ENCODE measurements around the gene STOML2.

Gene STOML2

GRCh38 chr9:35075358-35075757 is 27.6 kb downstream of the STOML2 start:
- TF ChIP-seq, protein P1, sequence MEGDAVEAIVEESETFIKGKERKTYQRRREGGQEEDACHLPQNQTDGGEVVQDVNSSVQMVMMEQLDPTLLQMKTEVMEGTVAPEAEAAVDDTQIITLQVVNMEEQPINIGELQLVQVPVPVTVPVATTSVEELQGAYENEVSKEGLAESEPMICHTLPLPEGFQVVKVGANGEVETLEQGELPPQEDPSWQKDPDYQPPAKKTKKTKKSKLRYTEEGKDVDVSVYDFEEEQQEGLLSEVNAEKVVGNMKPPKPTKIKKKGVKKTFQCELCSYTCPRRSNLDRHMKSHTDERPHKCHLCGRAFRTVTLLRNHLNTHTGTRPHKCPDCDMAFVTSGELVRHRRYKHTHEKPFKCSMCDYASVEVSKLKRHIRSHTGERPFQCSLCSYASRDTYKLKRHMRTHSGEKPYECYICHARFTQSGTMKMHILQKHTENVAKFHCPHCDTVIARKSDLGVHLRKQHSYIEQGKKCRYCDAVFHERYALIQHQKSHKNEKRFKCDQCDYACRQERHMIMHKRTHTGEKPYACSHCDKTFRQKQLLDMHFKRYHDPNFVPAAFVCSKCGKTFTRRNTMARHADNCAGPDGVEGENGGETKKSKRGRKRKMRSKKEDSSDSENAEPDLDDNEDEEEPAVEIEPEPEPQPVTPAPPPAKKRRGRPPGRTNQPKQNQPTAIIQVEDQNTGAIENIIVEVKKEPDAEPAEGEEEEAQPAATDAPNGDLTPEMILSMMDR (IDR thresholded peaks at IDR 0.05; ENCODE audit: low read depth, low read length): no peak
- no peak for DNase-seq (ENCODE audit: extremely low read depth, low read depth)

DNA sequence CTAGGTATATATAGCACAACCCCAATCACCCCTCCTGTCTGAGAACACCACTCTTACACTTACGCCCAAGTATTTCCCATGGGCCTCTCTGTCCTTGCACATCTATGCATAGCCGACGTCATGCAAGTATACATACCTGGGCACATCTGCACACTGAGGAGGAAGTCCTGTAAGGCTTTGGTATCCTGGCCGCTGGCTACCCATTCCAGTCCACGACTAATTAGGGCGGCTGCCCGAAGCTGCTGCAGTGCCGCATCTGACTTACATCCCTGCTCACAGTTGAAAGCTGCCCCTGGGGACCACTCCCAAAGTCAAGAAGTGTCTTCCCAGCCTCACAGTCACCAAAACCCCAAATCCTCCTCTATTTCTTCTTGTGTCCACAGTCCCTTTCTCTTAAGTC is 28.1 kb downstream of the STOML2 start:
- TF ChIP-seq, protein P1 (IDR thresholded peaks at IDR 0.05; ENCODE audit: low read depth, low read length): no peak
- no peak for DNase-seq (ENCODE audit: extremely low read depth, low read depth)

GRCh38 chr9:35074141-35074540 is 28.8 kb downstream of the STOML2 start:
- TF ChIP-seq, protein P1 (IDR thresholded peaks at IDR 0.05; ENCODE audit: low read depth, low read length): no peak
- DNase-seq (ENCODE audit: extremely low read depth, low read depth): no peak

GRCh38 chr9:35073279-35073612 is 29.7 kb downstream of the STOML2 start:
- DNase-seq (ENCODE audit: extremely low read depth, low read depth): no peak
- TF ChIP-seq, protein P1 (IDR thresholded peaks at IDR 0.05; ENCODE audit: low read depth, low read length): no peak

DNA sequence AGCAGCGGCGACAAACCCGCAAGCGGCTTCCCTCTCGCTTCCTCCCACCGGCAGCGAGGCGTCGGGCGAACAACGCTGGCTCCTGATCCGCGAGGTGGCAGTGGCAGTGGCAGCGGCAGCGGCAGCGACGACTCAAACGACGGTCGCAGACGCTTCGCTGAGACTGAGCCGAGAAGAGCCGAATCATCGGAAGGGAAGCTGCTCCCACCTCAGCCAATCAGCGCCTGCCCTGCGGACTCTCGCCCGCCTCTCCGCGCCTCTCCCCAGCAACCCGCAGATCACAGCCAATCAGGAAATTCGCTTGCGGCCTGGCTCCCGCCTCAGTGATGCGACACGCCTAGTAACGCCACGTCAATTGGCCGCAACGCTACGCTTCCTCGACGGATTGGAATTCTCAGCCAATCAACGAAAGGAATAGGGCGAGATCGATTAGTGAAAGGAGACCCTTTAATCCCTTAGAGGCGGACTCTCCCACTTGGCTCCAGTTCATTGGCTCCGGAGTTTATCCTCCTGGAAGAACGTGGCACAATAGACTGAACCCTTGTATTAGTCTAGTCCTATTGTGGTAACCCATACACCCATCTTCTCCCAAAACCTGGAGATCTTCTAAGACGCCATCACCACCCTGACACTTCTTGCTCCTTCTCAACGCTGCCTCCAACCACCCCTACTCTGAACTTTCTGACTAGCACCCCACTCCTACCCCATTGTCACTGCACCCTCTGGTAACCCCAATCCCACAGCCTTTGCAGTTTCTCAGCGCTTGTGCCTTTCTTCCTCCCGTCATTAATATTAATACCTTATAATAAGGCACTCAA is 30.3 kb downstream of the STOML2 start, which contains the start of gene VCP:
TSS of gene VCP (minus strand) at position 165 of the 818 bp plus-strand sequence. CDS start 272 bp downstream, outside the sequence.
- TF ChIP-seq, protein P1 (IDR thresholded peaks at IDR 0.05; ENCODE audit: low read depth, low read length): no peak

GRCh38 chr9:35071814-35072460 is 31.0 kb downstream of the STOML2 start:
- TF ChIP-seq, protein P1 (IDR thresholded peaks at IDR 0.05; ENCODE audit: low read depth, low read length): peak; percentile 31

More for the DNA sequence above, 30.3 kb downstream of the STOML2 start, which contains the start of gene VCP:
- peak; percentile 97 for DNase-seq (ENCODE audit: extremely low read depth, low read depth)

More at GRCh38 chr9:35071814-35072460, 31.0 kb downstream of the STOML2 start:
- DNase-seq (ENCODE audit: extremely low read depth, low read depth): peak; percentile 70
